ENCODE results near the gene SUB1.
"Not testable (repeated sequence)": the region's sequence is repeated elsewhere in the genome, so short reads cannot be mapped to it uniquely, and the experiment has no call there.

Gene SUB1

DNA sequence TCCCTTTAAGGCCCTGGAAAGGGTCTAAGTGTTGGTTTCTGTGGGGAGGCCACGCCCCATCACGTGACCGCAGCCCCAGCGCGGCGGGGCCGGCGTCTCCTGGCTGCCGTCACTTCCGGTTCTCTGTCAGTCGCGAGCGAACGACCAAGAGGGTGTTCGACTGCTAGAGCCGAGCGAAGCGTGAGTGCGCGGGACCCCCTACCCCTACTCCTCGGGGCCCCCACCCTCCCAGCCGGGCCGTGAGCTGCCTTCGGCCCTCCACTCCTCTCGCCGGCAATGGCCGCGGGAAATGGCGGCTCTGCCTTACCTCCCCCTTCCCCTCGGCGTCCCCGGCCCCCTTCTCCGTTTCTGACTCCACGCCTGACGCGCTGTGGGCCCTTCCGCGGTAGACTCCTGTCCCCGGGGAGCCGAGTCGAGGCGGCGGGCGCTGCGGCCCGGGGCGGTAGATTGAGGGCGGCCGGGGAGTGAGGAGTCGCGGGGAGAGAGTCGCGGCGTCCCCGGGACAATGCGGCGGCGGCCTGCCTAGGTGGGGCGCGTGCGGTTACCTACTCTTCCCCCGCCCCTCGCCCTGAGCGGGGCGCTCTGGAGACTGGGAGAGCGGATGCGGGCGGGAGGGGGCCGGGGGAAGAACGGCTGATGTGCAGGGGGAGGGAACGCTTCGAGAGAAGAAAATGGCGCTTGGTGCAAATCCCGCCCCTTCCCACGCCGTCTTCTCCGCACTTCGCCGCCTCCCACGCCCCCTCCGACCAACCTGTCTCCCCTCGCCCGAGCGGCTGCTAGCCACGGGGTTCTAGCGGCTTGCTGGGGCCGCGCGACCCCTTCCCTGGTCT is at the start of gene SUB1:
SUB1 (plus strand) TSS at position 112 of the 830 bp plus-strand sequence. CDS start 2,956 bp downstream, outside the sequence.
- DNase-seq (ENCODE audit: low read depth), result peak; percentile 63
- peak within 1 kb of the TSS; percentile 96 for H3K4me3 ChIP-seq (ENCODE audit: low read length)
- TF ChIP-seq, protein P1, sequence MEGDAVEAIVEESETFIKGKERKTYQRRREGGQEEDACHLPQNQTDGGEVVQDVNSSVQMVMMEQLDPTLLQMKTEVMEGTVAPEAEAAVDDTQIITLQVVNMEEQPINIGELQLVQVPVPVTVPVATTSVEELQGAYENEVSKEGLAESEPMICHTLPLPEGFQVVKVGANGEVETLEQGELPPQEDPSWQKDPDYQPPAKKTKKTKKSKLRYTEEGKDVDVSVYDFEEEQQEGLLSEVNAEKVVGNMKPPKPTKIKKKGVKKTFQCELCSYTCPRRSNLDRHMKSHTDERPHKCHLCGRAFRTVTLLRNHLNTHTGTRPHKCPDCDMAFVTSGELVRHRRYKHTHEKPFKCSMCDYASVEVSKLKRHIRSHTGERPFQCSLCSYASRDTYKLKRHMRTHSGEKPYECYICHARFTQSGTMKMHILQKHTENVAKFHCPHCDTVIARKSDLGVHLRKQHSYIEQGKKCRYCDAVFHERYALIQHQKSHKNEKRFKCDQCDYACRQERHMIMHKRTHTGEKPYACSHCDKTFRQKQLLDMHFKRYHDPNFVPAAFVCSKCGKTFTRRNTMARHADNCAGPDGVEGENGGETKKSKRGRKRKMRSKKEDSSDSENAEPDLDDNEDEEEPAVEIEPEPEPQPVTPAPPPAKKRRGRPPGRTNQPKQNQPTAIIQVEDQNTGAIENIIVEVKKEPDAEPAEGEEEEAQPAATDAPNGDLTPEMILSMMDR (conservative IDR thresholded peaks at IDR 0.05; ENCODE audit: low read depth, low read length), result peak; percentile 10

DNA sequence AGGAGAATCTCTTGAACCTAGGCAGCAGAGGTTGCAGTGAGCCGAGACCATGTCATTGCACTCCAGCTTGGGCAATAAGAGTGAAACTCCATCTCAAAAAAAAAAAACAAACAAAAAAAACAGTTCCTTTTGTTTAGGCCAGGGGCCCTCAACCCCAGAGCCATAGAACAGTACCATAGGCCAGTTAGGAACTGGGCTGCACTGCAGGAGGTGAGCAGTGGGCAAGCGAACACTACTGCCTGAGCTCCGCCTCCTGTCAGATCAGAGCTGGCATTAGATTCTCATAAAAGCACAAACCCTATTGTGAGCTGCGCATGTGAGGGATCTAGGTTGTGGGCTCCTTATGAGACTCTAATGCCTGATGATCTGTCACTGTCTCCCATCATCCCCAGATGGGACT is 49.1 kb upstream of the SUB1 start:
- no peak overlapping the region for H3K4me3 ChIP-seq (ENCODE audit: low read length)
- TF ChIP-seq, protein P1 (conservative IDR thresholded peaks at IDR 0.05; ENCODE audit: low read depth, low read length), result no peak
- no peak for DNase-seq (ENCODE audit: low read depth)

DNA sequence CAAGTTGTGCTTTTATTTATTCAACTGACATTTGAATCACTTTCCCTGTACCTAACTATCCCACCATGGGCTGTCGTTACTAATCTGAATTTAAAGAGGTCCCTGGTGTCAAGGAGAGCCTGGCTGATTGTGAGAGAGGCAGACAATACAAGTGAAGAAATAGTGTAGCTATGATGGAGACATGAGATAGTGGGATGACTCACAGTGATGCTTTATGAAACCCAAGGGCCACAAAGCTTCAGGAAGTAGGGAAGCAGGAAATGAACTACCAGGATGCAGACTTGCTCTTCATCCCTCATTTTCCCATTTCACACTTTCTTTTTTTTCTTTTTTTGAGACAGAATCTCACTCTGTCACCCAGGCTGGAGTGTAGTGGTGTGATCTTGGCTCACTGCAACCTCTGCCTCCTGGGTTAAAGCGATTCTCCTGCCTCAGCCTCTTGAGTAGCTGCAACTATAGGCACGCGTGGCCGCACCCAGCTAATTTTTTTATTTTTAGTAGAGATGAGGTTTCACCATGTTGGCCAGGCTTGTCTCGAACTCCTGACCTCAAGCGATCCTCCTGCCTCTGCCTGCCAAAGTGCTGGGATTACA is 47.8 kb upstream of the SUB1 start:
- not testable (repeated sequence) for H3K4me3 ChIP-seq (ENCODE audit: low read length); DNase-seq (ENCODE audit: low read depth)

DNA sequence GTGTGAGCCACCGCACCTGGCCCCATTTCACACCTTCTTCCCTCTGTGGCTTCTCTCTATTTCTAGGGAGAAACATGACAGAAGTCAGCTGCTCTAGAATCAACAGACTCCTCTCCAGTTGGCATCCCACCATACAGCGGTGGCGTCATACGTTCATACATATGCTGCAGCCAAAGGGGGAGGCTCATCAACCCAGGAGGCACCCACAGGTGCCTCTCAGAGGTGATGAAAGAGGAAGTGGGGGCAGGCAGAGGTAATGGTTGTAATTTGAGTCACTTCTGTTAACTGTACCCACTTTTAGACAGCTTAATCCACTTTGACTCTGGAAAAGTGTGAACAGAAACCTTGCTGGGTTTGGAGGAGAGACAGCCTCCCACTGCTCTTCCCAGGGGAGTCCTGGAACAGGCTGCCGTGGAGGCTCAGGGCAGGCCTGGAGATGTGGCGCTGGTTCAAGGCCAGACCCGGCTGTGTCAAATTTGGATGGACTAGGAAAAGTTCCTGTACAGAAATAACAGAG is 47.3 kb upstream of the SUB1 start:
- DNase-seq (ENCODE audit: low read depth), result no peak
- TF ChIP-seq, protein P1 (conservative IDR thresholded peaks at IDR 0.05; ENCODE audit: low read depth, low read length), result no peak
- H3K4me3 ChIP-seq (ENCODE audit: low read length), result no peak overlapping the region

DNA sequence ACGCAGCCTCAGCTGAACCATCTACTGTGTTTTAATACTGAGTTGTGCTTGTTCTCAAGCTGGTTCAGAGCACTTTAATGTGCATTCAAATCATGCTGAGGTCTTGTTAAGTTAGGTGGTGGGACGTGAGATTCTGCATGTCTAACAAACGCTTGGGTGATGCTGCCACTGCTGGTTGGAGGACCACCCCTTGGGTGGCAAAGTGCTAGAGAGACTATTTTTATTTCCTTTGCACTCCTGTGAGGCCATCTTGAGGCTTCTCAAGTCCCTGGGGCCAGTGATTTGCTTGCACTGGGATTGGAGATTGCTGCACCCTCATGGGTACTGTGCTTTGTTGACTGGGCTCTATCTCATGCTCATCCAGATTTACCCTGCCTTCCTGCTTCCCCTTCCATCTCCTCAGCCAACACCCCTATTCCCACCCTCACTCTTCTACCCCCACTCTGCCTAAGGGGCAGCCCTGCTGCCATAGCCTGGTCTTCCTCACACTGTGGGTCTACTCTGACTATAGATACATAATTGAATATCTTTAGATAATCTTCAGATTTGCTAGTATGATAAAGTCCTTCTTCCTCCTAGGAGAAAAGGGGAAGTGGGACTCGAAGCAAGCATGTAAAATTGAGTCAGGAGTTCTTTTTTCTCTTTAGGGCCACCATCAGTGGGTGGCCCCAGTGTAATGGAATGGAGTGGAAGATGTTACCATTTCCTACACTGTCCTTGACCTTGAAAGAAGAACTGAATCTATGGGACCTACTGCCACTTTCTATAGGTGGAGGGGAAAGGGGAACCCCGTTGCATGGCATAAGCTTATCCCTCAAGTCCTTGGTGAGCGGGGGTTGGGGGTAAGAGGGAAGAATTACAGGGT is 45.1 kb upstream of the SUB1 start:
- TF ChIP-seq, protein P1 (conservative IDR thresholded peaks at IDR 0.05; ENCODE audit: low read depth, low read length), result no peak
- DNase-seq (ENCODE audit: low read depth), result no peak
- H3K4me3 ChIP-seq (ENCODE audit: low read length), result no peak overlapping the region

DNA sequence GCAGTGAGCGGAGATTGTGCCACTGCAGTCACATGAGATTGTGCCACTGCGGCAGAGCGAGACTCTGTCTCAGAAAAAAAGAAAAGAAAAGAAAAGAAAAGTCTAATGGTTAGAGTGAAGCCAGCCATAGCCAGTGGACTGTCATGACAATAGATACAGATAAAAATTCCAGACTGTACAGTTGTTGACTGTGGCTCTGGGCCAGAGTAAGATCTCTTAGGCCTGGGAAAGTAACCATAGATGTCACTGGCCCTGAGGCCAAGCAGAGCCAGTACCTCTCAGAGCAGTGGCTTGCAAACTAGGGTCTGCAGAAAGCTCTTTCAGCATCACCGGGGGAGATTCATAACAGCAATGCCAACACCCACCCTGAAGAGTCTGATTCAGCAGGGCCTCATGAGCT is 44.1 kb upstream of the SUB1 start:
- TF ChIP-seq, protein P1 (conservative IDR thresholded peaks at IDR 0.05; ENCODE audit: low read depth, low read length), result no peak
- H3K4me3 ChIP-seq (ENCODE audit: low read length), result no peak overlapping the region
- no peak for DNase-seq (ENCODE audit: low read depth)
